Measurements from ENCODE around the gene LSM4. TPM values are rescaled to one million over a fixed set of nuclear protein-coding genes. Genes with fewer than 3 reads are reported as not detected.
A peak's percentile ranks its signal among the peaks of the same experiment; 100 is the strongest.

LSM4 gene
- total and polyA plus RNA-seq, 2 of the 13 experiments (the other 11 are each of a cell fraction or from before 2014, with no cell fraction given) = 65.8 to 166 TPM

DNA sequence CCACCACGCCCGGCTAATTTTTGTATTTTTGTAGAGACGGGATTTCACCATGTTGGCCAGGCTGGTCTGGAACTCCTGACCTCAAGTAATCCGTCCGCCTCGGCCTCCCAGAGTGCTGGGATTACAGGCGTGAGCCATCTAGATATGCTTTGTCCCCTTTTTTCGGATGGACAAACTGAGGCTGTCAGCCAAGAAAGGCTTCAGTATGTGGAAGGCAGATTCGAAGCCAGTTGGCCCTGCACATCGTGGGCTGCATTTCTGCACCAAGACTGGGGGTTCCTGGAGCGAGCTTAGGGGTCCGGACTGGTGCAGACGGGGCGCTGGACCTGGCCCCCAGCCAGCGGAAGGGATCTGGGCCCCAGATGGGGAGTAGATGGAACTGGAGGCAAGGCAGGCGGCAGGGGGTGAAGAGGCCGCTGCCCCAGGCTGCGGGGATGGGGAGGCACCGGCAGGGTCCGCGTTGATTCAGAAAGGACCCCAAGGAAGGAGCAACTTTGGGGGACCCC lies 31.8 kb downstream of the LSM4 start (continued):
- TF ChIP-seq, protein P1, sequence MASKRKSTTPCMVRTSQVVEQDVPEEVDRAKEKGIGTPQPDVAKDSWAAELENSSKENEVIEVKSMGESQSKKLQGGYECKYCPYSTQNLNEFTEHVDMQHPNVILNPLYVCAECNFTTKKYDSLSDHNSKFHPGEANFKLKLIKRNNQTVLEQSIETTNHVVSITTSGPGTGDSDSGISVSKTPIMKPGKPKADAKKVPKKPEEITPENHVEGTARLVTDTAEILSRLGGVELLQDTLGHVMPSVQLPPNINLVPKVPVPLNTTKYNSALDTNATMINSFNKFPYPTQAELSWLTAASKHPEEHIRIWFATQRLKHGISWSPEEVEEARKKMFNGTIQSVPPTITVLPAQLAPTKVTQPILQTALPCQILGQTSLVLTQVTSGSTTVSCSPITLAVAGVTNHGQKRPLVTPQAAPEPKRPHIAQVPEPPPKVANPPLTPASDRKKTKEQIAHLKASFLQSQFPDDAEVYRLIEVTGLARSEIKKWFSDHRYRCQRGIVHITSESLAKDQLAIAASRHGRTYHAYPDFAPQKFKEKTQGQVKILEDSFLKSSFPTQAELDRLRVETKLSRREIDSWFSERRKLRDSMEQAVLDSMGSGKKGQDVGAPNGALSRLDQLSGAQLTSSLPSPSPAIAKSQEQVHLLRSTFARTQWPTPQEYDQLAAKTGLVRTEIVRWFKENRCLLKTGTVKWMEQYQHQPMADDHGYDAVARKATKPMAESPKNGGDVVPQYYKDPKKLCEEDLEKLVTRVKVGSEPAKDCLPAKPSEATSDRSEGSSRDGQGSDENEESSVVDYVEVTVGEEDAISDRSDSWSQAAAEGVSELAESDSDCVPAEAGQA (IDR thresholded peaks at IDR 0.05; ENCODE audit: low read depth) = no peak
- TF ChIP-seq, protein P1 (CRISPR knock-in tag; IDR thresholded peaks at IDR 0.05; ENCODE audit: borderline replicate concordance) = no peak
- TF ChIP-seq ZNF496 (CRISPR knock-in tag; IDR thresholded peaks at IDR 0.05; ENCODE audit: insufficient replicate concordance) = no peak
- no peak for TF ChIP-seq TMF1 (CRISPR knock-in tag; IDR thresholded peaks at IDR 0.05; ENCODE audit: low read depth)
- TF ChIP-seq, protein P2, sequence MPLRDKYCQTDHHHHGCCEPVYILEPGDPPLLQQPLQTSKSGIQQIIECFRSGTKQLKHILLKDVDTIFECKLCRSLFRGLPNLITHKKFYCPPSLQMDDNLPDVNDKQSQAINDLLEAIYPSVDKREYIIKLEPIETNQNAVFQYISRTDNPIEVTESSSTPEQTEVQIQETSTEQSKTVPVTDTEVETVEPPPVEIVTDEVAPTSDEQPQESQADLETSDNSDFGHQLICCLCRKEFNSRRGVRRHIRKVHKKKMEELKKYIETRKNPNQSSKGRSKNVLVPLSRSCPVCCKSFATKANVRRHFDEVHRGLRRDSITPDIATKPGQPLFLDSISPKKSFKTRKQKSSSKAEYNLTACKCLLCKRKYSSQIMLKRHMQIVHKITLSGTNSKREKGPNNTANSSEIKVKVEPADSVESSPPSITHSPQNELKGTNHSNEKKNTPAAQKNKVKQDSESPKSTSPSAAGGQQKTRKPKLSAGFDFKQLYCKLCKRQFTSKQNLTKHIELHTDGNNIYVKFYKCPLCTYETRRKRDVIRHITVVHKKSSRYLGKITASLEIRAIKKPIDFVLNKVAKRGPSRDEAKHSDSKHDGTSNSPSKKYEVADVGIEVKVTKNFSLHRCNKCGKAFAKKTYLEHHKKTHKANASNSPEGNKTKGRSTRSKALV (CRISPR knock-in tag; IDR thresholded peaks at IDR 0.05) = no peak
- no peak for TF ChIP-seq ZFAT (CRISPR knock-in tag; conservative IDR thresholded peaks at IDR 0.05)
- TF ChIP-seq ATRX (CRISPR knock-in tag; IDR thresholded peaks at IDR 0.05; ENCODE audit: borderline replicate concordance) = no peak
- TF ChIP-seq ERF (CRISPR knock-in tag; IDR thresholded peaks at IDR 0.05) = no peak
- no peak for TF ChIP-seq ZNF709 (CRISPR knock-in tag; IDR thresholded peaks at IDR 0.05)
- TF ChIP-seq ZNF331 (CRISPR knock-in tag; IDR thresholded peaks at IDR 0.05) = no peak
- TF ChIP-seq ZNF33A (CRISPR knock-in tag; IDR thresholded peaks at IDR 0.05; ENCODE audit: borderline replicate concordance) = no peak
- no peak for TF ChIP-seq GABPB1 (CRISPR knock-in tag; IDR thresholded peaks at IDR 0.05)
- no peak for TF ChIP-seq MBD4 (IDR thresholded peaks at IDR 0.05; ENCODE audit: borderline replicate concordance, low read length)
- TF ChIP-seq ZNF225 (CRISPR knock-in tag; IDR thresholded peaks at IDR 0.05) = no peak
- TF ChIP-seq, protein P3, sequence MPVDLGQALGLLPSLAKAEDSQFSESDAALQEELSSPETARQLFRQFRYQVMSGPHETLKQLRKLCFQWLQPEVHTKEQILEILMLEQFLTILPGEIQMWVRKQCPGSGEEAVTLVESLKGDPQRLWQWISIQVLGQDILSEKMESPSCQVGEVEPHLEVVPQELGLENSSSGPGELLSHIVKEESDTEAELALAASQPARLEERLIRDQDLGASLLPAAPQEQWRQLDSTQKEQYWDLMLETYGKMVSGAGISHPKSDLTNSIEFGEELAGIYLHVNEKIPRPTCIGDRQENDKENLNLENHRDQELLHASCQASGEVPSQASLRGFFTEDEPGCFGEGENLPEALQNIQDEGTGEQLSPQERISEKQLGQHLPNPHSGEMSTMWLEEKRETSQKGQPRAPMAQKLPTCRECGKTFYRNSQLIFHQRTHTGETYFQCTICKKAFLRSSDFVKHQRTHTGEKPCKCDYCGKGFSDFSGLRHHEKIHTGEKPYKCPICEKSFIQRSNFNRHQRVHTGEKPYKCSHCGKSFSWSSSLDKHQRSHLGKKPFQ (CRISPR knock-in tag; IDR thresholded peaks at IDR 0.05; ENCODE audit: insufficient replicate concordance) = no peak
- no peak for TF ChIP-seq TRIM24 (CRISPR knock-in tag; IDR thresholded peaks at IDR 0.05)
- no peak for TF ChIP-seq ZNF136 (CRISPR knock-in tag; IDR thresholded peaks at IDR 0.05; ENCODE audit: low read depth)
- TF ChIP-seq, protein P4, sequence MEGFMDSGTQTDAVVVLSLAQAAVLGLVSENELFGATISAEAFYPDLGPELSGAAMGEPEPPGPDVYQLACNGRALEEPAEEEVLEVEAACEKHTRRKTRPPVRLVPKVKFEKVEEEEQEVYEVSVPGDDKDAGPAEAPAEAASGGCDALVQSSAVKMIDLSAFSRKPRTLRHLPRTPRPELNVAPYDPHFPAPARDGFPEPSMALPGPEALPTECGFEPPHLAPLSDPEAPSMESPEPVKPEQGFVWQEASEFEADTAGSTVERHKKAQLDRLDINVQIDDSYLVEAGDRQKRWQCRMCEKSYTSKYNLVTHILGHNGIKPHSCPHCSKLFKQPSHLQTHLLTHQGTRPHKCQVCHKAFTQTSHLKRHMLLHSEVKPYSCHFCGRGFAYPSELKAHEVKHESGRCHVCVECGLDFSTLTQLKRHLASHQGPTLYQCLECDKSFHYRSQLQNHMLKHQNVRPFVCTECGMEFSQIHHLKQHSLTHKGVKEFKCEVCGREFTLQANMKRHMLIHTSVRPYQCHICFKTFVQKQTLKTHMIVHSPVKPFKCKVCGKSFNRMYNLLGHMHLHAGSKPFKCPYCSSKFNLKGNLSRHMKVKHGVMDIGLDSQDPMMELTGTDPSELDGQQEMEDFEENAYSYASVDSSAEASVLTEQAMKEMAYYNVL (CRISPR knock-in tag; IDR thresholded peaks at IDR 0.05; ENCODE audit: borderline replicate concordance) = no peak
- TF ChIP-seq SCMH1 (CRISPR knock-in tag; IDR thresholded peaks at IDR 0.05; ENCODE audit: borderline replicate concordance) = no peak
- TF ChIP-seq ADNP (CRISPR knock-in tag; IDR thresholded peaks at IDR 0.05) = peak; percentile 30; the same call in 1 of the 2 replicates
